Liver (tissue), 9 donors: Measurements from ENCODE around the gene BNIPL. TPM values are rescaled to one million over a fixed set of nuclear protein-coding genes. Genes with fewer than 3 reads are reported as not detected.

Experiments used
- DNase-seq: peaks from one replicate; pipeline ENCODE4 v3.0.0-alpha.2; 2017; ENCODE audit warnings: low spot score
- H3K27ac ChIP-seq, 2 donors: one replicate each; pipeline ENCODE4 v1.7.0; 2013; ENCODE audit warnings: inconsistent platforms in 2 of 2, low read length in 2 of 2, control low read depth in 1 of 2, low read depth in 1 of 2, mild to moderate bottlenecking in 1 of 2
- H3K27me3 ChIP-seq, 4 donors: one replicate each; pipeline versions ENCODE4 v1.6.1 to v1.7.0; 2013; ENCODE audit warnings: low read length in 3 of 4, inconsistent platforms in 1 of 4, mild to moderate bottlenecking in 1 of 4, moderate library complexity in 1 of 4; ENCODE audit not compliant: control insufficient read depth in 4 of 4, insufficient read depth in 4 of 4
- H3K36me3 ChIP-seq, 4 donors: one replicate each; pipeline versions ENCODE4 v1.6.1 to v1.7.0; 2013; ENCODE audit warnings: low read length in 3 of 4, mild to moderate bottlenecking in 3 of 4, low read depth in 1 of 4, moderate library complexity in 1 of 4; ENCODE audit not compliant: control insufficient read depth in 4 of 4, insufficient read depth in 3 of 4
- H3K4me1 ChIP-seq, 4 donors: one replicate each; pipeline versions ENCODE4 v1.6.1 to v1.7.0; 2013; ENCODE audit warnings: low read length in 3 of 4, mild to moderate bottlenecking in 3 of 4, moderate library complexity in 1 of 4; ENCODE audit not compliant: control insufficient read depth in 4 of 4, insufficient read depth in 4 of 4
- H3K4me3 ChIP-seq, 3 donors: one replicate each; pipeline versions ENCODE4 v1.6.1 to v1.7.0; 2013; ENCODE audit warnings: low read length in 3 of 3, control low read depth in 1 of 3, low read depth in 1 of 3, mild to moderate bottlenecking in 1 of 3
- H3K9ac ChIP-seq, 2 donors: one replicate each; pipeline ENCODE4 v1.7.0; 2013; ENCODE audit warnings: low read length in 2 of 2, mild to moderate bottlenecking in 2 of 2, moderate library complexity in 2 of 2, control low read depth in 1 of 2, low read depth in 1 of 2
- H3K9me3 ChIP-seq, 4 donors: one replicate each; pipeline versions ENCODE4 v1.6.1 to v1.7.0; 2013; ENCODE audit warnings: low read length in 3 of 4; ENCODE audit not compliant: control insufficient read depth in 4 of 4
- EGR1 ChIP-seq, 2 donors: IDR thresholded peaks; 2 replicates each; pipeline ENCODE4 v1.6.1; 2016 to 2018; ENCODE audit warnings: antibody characterized with exemption in 2 of 2, low read depth in 2 of 2
- FOXA1 ChIP-seq: IDR thresholded peaks from 2 replicates; pipeline ENCODE4 v1.6.1; 2016; ENCODE audit warnings: antibody characterized with exemption
- FOXA2 ChIP-seq: IDR thresholded peaks from 2 replicates; pipeline ENCODE4 v1.6.1; 2016; ENCODE audit warnings: antibody characterized with exemption
- GABPA ChIP-seq, 2 donors: IDR thresholded peaks in 1 of 2; conservative IDR thresholded peaks in 1 of 2; 2 replicates each; pipeline ENCODE4 v1.6.1; 2016; ENCODE audit warnings: antibody characterized with exemption in 2 of 2, mild to moderate bottlenecking in 1 of 2, moderate library complexity in 1 of 2
- HNF4A ChIP-seq, 2 donors: conservative IDR thresholded peaks; 2 replicates each; pipeline ENCODE4 v1.6.1; 2016; ENCODE audit warnings: antibody characterized with exemption in 2 of 2, mild to moderate bottlenecking in 2 of 2
- HNF4G ChIP-seq: IDR thresholded peaks from 2 replicates; pipeline ENCODE4 v1.6.1; 2016; ENCODE audit warnings: antibody characterized with exemption
- JUND ChIP-seq, 2 donors: IDR thresholded peaks; 2 replicates each; pipeline ENCODE4 v1.6.1; 2016; ENCODE audit warnings: antibody characterized with exemption in 2 of 2
- NR2F2 ChIP-seq: IDR thresholded peaks from 2 replicates; pipeline ENCODE4 v1.6.1; 2016; ENCODE audit warnings: antibody characterized with exemption
- RAD21 ChIP-seq, 2 donors: IDR thresholded peaks; 2 replicates each; pipeline ENCODE4 v1.6.1; 2016; ENCODE audit warnings: antibody characterized with exemption in 2 of 2, mild to moderate bottlenecking in 2 of 2
- RXRA ChIP-seq, 2 donors: IDR thresholded peaks; 2 replicates each; pipeline ENCODE4 v1.6.1; 2017 to 2018; ENCODE audit warnings: antibody characterized with exemption in 2 of 2, mild to moderate bottlenecking in 1 of 2
- TAF1 ChIP-seq: conservative IDR thresholded peaks from 2 replicates; pipeline ENCODE4 v1.6.1; 2016; ENCODE audit warnings: antibody characterized with exemption, mild to moderate bottlenecking
- YY1 ChIP-seq: IDR thresholded peaks from 2 replicates; pipeline ENCODE4 v1.6.1; 2016; ENCODE audit warnings: antibody characterized with exemption, mild to moderate bottlenecking
- WGBS: extraction: QIAGEN DNeasy Blood & Tissue Kit; methylation state at CpG from one replicate; pipeline ENCODE4 v1.1.7; 2013; 5-methylcytosine and 5-hydroxymethylcytosine counted together
- polyA plus RNA-seq, 2 donors: library from polyadenylated mRNA; stranded (reverse) in 1 of 2; unstranded in 1 of 2; fragments of 200-250 nt in 1 of 2; fragments of >200 nt in 1 of 2; fragmentation: Nextera tagmentation in 1 of 2; extraction: Ambion mirVana in 1 of 2; gene quantifications; one replicate each; pipeline versions ENCODE4 v1.2.1 to v1.2.3, GENCODE V29; 2013 to 2015
- total RNA-seq, 2 donors: library from RNA; depleted of rRNA; stranded (reverse); fragments of >200 nt; gene quantifications; one replicate each; pipeline ENCODE4 v1.2.3, GENCODE V29; 2014
- TF ChIP-seq, protein P1 (sequence below): IDR thresholded peaks from 2 replicates; pipeline ENCODE4 v1.6.1; 2016; ENCODE audit warnings: antibody characterized with exemption, mild to moderate bottlenecking
- TF ChIP-seq, protein P2 (sequence below): IDR thresholded peaks from 2 replicates; pipeline ENCODE4 v1.6.1; 2016; ENCODE audit warnings: antibody characterized with exemption
- TF ChIP-seq, protein P3 (sequence below): fragments of 150-350 bp; IDR thresholded peaks from 2 replicates; pipeline ENCODE4 v1.5.1; 2017; ENCODE audit warnings: improper control_type of control experiment, low read depth, low read length; ENCODE audit not compliant: missing input control
- TF ChIP-seq, protein P4 (sequence below): IDR thresholded peaks from 2 replicates; pipeline ENCODE4 v1.6.1; 2016; ENCODE audit warnings: antibody characterized with exemption
- TF ChIP-seq, protein P5 (sequence below): IDR thresholded peaks from 2 replicates; pipeline ENCODE4 v1.6.1; 2016; ENCODE audit warnings: antibody characterized with exemption
- donor health status: healthy.
- donor health status: healthy.
- donor health status: healthy.
- donor health status: healthy.
- donor health status: healthy.

BNIPL gene
- total and polyA plus RNA-seq, 4 donors = 0.09 to 0.84 (median 0.14) TPM

DNA sequence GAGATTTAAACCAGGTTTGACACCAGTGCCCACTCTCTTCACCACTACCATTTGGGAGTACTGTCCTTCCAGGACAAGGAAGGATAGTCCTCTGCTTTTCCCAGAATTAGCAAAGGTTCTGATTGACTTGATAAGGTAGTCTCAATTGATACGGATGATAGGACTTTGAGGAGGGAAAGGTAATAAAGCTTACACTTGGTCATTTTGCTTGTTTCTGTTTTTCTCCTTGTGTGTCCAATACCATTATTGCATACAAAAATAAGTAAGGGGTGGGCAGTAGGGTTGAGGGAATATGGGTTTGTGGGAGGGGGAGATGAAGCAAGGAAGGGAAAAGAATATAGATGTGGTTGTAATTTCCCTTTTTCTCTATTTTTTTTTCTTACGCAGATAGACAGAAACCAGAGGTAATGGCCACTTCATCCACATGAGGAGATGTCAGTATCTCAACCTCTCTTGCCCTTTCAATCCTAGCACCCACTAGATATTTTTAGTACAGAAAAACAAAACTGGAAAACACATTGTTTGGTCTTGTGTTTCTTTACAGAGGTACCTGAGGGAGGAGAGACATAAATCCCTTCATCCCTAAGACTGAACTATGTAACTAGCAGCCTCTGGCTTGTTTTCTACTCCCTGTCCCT lies 13.8 kb downstream of the BNIPL start:
- 95% methylated on average over 2 of the region's 2 CpGs for WGBS
- DNase-seq = no peak
- Histone ChIP-seq H3K27ac (no peak overlapping the region), H3K36me3 (peaks cover 4 to 38% (median 34%) of the 10 kb centered on the region in 4 donors), H3K27me3 (no peaks in the 10 kb centered on the region), H3K4me1 (peaks cover 0 to 16% (median 12%) of the 10 kb centered on the region in 4 donors), H3K4me3 (no peak overlapping the region), H3K9ac (no peak overlapping the region), H3K9me3 (no peaks in the 10 kb centered on the region)
- TF ChIP-seq HNF4A (conservative IDR thresholded peaks at IDR 0.05) (no peak), EGR1 (IDR thresholded peaks at IDR 0.05; ENCODE audit: low read depth in 2 of 2) (no peak), HNF4G (no peak), GABPA (IDR thresholded peaks at IDR 0.05 in 1 of 2, conservative IDR thresholded peaks at IDR 0.05 in 1 of 2) (no peak), TAF1 (no peak), YY1 (no peak)
- TF ChIP-seq, protein P1, sequence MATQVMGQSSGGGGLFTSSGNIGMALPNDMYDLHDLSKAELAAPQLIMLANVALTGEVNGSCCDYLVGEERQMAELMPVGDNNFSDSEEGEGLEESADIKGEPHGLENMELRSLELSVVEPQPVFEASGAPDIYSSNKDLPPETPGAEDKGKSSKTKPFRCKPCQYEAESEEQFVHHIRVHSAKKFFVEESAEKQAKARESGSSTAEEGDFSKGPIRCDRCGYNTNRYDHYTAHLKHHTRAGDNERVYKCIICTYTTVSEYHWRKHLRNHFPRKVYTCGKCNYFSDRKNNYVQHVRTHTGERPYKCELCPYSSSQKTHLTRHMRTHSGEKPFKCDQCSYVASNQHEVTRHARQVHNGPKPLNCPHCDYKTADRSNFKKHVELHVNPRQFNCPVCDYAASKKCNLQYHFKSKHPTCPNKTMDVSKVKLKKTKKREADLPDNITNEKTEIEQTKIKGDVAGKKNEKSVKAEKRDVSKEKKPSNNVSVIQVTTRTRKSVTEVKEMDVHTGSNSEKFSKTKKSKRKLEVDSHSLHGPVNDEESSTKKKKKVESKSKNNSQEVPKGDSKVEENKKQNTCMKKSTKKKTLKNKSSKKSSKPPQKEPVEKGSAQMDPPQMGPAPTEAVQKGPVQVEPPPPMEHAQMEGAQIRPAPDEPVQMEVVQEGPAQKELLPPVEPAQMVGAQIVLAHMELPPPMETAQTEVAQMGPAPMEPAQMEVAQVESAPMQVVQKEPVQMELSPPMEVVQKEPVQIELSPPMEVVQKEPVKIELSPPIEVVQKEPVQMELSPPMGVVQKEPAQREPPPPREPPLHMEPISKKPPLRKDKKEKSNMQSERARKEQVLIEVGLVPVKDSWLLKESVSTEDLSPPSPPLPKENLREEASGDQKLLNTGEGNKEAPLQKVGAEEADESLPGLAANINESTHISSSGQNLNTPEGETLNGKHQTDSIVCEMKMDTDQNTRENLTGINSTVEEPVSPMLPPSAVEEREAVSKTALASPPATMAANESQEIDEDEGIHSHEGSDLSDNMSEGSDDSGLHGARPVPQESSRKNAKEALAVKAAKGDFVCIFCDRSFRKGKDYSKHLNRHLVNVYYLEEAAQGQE = no peak

DNA sequence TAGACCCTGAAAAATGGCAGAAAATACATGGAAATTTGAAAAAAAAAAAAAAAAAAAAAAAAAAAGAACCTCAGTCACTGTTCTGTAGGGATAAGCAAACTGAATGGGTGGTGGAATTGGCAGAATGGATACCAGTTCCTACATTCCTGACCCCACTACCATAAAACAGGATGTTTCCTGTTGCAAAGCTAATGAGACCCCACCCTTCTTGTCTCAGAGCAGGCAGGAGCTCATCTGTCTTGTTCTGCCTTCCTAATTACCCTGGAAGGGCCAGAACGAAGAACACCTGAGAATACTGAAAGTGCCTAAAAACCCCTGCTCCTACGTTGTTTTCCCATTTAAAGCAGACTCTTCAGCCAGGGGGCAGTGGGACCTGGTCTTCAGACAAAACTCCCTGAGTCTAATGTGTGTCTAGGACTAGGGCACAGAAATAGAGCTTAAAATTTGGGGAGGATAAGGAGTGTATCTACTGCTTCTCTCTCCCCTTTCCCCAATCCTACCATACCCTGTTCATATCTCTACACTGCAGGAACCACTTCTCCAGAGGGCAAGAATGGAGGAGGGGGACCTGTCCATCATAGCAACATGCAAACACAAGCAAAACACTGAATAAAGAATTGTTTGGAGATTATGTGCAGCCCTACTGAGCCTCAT lies 15.1 kb downstream of the BNIPL start:
- H3K36me3 ChIP-seq = peaks cover 4 to 45% (median 40%) of the 10 kb centered on the region in 4 donors
- no peaks in the 10 kb centered on the region for H3K27me3 ChIP-seq
- H3K4me3 ChIP-seq = no peak overlapping the region
- no peak overlapping the region for H3K9ac ChIP-seq
- peaks cover 0 to 26% (median 17%) of the 10 kb centered on the region in 4 donors for H3K4me1 ChIP-seq
- no peak for TF ChIP-seq HNF4A (conservative IDR thresholded peaks at IDR 0.05)
- TF ChIP-seq FOXA1 = no peak
- TF ChIP-seq GABPA (IDR thresholded peaks at IDR 0.05 in 1 of 2, conservative IDR thresholded peaks at IDR 0.05 in 1 of 2) = no peak
- TF ChIP-seq YY1 = no peak
- TF ChIP-seq EGR1 (IDR thresholded peaks at IDR 0.05; ENCODE audit: low read depth in 2 of 2) = no peak
- no peak for TF ChIP-seq JUND (IDR thresholded peaks at IDR 0.05)
- TF ChIP-seq, protein P1 = no peak
- TF ChIP-seq NR2F2 = no peak
- TF ChIP-seq RXRA (IDR thresholded peaks at IDR 0.05) = no peak
- TF ChIP-seq RAD21 (IDR thresholded peaks at IDR 0.05) = no peak
- no peak for TF ChIP-seq TAF1
- TF ChIP-seq, protein P2, sequence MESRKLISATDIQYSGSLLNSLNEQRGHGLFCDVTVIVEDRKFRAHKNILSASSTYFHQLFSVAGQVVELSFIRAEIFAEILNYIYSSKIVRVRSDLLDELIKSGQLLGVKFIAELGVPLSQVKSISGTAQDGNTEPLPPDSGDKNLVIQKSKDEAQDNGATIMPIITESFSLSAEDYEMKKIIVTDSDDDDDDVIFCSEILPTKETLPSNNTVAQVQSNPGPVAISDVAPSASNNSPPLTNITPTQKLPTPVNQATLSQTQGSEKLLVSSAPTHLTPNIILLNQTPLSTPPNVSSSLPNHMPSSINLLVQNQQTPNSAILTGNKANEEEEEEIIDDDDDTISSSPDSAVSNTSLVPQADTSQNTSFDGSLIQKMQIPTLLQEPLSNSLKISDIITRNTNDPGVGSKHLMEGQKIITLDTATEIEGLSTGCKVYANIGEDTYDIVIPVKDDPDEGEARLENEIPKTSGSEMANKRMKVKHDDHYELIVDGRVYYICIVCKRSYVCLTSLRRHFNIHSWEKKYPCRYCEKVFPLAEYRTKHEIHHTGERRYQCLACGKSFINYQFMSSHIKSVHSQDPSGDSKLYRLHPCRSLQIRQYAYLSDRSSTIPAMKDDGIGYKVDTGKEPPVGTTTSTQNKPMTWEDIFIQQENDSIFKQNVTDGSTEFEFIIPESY = no peak
- TF ChIP-seq, protein P3, sequence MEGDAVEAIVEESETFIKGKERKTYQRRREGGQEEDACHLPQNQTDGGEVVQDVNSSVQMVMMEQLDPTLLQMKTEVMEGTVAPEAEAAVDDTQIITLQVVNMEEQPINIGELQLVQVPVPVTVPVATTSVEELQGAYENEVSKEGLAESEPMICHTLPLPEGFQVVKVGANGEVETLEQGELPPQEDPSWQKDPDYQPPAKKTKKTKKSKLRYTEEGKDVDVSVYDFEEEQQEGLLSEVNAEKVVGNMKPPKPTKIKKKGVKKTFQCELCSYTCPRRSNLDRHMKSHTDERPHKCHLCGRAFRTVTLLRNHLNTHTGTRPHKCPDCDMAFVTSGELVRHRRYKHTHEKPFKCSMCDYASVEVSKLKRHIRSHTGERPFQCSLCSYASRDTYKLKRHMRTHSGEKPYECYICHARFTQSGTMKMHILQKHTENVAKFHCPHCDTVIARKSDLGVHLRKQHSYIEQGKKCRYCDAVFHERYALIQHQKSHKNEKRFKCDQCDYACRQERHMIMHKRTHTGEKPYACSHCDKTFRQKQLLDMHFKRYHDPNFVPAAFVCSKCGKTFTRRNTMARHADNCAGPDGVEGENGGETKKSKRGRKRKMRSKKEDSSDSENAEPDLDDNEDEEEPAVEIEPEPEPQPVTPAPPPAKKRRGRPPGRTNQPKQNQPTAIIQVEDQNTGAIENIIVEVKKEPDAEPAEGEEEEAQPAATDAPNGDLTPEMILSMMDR = no peak
- TF ChIP-seq FOXA2 = no peak
- TF ChIP-seq, protein P4, sequence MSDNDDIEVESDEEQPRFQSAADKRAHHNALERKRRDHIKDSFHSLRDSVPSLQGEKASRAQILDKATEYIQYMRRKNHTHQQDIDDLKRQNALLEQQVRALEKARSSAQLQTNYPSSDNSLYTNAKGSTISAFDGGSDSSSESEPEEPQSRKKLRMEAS = no peak
- TF ChIP-seq, protein P5, sequence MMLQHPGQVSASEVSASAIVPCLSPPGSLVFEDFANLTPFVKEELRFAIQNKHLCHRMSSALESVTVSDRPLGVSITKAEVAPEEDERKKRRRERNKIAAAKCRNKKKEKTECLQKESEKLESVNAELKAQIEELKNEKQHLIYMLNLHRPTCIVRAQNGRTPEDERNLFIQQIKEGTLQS = no peak
- no peak overlapping the region for H3K27ac ChIP-seq
- WGBS = 87% methylated on average over 2 of the region's 2 CpGs
- H3K9me3 ChIP-seq = no peaks in the 10 kb centered on the region
- DNase-seq = no peak
